T47D (cell line): ENCODE measurements around the gene ACSM6.

ENCODE experiments used
- DNase-seq, 2 experiments: peaks; one replicate each; pipeline versions ENCODE4 v3.0.0 to v3.0.0-alpha.2; 2011 to 2012; ENCODE audit warnings: low read depth in 1 of 2, low spot score in 1 of 2
- JUND ChIP-seq: IDR thresholded peaks from 2 replicates; pipeline ENCODE4 v1.6.1; 2012; ENCODE audit warnings: low read depth
- in situ Hi-C: cut with HindIII; loops from 2 replicates; pipeline ENCODE4 v1.10.0; 2016; ENCODE audit warnings: low sequenced_read_pairs, low pct_unique_long_range_greater_than_20kb

The ACSM6 gene, protein sequence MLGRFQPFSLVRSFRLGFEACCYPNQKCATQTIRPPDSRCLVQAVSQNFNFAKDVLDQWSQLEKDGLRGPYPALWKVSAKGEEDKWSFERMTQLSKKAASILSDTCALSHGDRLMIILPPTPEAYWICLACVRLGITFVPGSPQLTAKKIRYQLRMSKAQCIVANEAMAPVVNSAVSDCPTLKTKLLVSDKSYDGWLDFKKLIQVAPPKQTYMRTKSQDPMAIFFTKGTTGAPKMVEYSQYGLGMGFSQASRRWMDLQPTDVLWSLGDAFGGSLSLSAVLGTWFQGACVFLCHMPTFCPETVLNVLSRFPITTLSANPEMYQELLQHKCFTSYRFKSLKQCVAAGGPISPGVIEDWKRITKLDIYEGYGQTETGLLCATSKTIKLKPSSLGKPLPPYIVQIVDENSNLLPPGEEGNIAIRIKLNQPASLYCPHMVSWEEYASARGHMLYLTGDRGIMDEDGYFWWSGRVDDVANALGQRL

DNA sequence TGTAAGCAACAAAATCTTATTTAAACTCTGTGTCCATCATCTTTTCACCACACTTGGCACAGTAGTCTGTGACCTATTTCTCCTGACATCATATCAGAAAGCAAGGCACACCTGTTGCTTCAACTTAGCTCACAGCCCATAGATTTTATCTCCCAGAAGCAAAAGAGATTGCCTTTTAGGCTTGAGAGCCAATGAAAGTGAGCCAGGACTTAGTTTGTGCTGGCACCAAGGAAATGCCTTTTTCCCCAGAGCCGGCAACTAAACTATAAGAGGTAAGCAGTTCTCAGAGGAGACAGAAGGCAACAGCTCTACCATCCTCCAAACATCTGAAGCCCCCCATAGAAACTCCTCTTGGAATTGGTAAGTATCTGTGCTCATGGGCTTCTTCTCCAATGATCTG is at the start of gene ACSM6:
Gene ACSM6 (plus strand): TSS at position 295 of the 400 bp plus-strand sequence. CDS start 248 bp downstream, outside the sequence.
- TF ChIP-seq JUND: no peak
- DNase-seq: no peak
- in situ Hi-C loops: no loop called here

DNA sequence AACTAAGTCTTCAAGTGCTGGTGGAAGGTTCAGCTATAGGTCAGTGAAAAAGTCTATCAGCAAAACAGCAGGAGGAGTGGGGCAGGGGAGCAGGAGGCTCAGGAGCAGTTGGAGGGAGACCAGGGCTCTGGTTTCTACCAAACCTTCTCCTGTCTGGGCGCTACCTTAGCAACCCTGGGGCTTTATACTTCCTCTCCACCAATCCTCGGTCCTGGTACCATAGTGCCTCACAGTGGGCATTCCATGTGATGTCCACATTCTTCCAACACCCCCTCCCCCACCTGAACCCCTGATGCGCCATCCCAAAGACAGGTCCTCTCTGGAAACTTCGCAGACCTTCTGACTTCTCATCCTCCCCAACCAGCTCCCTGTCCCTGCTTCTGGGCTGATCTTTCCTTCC is 25.3 kb upstream of the ACSM6 start:
- DNase-seq: no peak
- no peak for TF ChIP-seq JUND
- in situ Hi-C loops: no loop called here

DNA sequence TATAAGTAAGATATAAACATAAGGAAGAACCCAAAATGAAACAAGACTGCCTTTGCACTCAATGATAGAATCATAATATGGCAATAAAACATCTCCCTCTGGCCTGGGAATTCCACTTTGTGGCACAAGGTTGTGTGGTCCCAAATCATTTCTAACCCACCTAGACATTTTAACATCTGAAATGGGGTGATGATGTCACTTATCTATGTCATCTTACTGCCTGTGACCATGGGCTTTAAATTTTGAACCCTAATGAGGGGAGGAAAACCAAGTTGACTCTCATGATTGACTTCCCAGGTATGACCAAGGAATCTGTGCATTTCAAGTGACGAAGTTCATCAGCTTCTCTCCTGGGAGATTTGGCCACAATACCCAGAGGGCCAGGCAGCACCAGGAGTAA is 24.5 kb upstream of the ACSM6 start:
- in situ Hi-C loops: no loop called here
- no peak for DNase-seq
- no peak for TF ChIP-seq JUND

DNA sequence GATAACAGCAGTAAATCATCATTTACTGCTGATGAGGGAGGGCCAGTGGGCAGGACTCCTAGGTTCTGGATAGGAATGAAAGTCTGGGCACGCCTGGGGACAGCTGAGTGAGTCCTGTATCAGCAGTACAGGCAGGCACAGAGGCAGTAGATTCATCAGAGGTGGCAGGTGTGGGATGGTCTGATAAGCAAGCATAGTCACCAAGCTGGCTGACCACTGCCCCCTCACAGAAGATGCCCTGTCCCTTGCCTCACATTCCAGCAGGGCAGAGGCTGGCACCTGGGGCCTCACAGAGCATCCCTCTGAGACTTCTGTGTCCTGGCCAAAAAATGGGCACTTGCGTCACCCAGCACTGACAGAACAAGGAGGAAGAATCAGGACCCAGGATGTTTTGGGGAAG is 23.2 kb upstream of the ACSM6 start:
- DNase-seq: no peak
- no peak for TF ChIP-seq JUND
- in situ Hi-C loops: no loop called here

DNA sequence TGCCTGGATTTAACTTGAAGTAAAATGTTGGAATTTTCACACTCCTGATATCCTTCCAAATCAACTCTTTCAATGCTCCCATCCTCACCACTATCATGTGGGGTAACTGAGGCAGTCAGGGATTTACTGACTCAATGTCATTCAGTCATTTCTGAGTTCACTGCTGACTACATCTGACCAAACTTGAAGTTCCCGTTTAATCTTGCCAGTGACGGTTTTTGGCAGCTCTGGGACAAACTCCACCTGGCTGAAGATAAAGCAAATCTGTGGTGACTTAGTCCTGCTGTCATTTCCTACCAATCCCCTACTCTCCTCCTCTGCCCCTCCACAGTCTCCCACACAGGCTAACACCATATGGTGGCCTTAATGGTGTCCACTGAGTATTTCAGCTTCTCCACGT is 22.7 kb upstream of the ACSM6 start:
- TF ChIP-seq JUND: no peak
- in situ Hi-C loops: no loop called here
- DNase-seq: no peak

DNA sequence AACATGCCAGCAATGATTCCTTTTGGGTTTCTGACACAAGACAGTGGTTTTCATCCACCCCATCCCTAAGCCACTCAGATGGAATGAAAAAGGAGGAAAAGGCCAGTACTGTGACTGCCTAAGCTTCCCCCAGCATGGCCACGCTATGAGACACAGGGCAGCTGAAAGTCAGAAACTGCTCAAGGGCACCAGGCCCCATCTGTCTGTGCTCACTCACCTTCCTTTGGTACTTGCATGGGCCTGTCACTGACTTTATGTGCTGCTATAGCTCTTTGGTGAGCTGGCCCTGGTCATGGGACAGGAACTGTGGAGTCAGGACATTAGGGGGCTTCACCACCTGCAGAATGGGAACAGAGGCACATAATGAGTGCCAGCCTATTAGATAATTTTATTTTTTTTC is 21.2 kb upstream of the ACSM6 start:
- no peak for DNase-seq
- TF ChIP-seq JUND: no peak
- in situ Hi-C loops: no loop called here

DNA sequence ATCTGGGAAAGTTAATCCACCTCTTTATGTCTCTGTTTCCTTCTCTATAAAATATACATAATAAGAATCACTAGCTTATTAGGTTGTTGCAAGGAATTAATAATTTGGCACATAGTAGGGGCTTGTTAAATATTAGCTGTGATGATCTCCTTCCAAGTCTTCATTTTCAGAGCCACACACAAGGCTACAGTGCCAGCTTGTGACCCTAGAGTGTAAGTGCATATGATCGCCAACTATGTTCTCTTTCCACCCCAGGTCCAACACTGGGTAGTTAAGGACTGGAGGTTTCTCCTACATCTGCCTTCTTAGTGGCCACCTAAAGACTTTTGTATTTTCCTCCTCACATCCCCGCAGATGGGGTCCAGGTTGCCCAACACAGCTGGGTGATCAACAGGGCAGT is 17.9 kb upstream of the ACSM6 start:
- in situ Hi-C loops: no loop called here
- peak; percentile 26 to 65 for DNase-seq
- TF ChIP-seq JUND: no peak

DNA sequence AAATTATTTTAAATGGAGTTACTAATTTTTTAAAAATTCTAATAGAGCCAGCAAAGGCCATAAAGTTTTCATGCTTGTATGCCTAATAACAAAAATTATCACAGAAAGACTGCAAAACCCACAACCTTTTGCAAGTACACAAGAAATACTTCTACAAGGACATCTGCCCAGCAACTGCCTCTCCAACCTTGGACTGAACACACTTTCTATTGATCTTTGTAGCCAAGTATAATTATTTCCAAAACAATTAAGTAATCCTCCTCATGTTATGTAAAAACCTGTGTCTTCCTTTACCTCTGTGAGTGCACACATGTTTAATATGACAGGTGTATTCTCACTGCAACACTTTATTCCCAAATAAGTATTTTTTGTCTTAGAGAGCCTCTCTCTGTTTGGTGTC is 16.6 kb upstream of the ACSM6 start:
- DNase-seq: no peak
- in situ Hi-C loops: no loop called here
- no peak for TF ChIP-seq JUND

DNA sequence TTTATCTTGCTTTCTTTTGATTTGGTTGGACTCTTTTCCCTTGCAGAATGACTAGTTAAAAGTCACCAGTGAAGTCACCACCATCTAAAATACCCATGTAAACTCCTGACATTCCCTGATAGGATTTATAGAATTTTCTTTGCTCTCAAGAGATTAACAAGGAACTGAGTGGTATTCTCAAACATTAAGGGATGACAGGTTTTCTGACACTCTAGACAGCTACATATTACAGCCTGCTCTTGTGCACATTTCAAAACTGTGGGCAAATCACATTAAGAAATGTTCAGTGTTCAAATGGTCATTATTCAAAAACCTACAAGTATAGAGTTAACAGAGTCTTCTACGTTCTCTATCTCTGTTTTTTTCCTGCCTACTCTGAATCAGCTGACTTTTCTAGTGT is 15.8 kb upstream of the ACSM6 start:
- DNase-seq: no peak
- in situ Hi-C loops: no loop called here
- TF ChIP-seq JUND: no peak

DNA sequence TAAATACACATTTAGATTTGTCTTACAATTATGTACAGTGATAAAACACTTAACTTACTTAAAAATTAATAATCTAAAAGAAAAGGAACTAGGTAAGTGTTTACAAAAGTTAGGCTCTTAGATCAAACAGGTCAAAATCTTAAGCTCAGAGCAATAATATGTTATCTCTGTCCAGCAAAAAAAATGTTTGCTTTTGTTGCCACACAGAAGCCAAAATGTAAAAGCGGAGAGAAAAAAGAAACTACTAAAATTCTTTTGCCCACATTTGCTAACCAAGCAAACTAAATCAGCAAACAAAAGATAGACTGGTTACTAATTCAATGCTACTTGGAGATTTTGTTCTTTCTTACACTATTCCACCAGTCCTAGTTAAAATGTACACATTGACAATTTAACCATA is 15.2 kb upstream of the ACSM6 start:
- in situ Hi-C loops: no loop called here
- TF ChIP-seq JUND: no peak

DNA sequence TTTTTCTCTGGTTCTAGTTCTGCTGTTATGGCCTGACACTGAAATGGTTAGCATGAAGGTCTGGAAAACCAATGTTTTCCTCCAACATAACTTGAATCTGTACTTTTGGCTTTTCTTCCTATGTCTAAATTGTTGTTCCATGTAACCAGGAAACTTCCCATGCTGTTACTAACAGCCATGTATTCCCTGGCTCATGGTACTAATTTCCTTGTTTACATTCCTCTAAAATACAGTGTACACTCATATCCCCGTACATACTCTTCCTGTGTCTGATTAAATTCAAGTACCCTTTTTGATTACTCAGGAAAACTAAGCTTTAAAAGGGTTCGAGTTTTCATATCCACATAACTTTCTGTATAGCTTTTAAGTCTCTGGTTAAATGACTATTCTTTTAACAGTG is 12.3 kb upstream of the ACSM6 start:
- TF ChIP-seq JUND: no peak
- DNase-seq: no peak
- in situ Hi-C loops: no loop called here

More for the DNA sequence above, 15.2 kb upstream of the ACSM6 start:
- no peak for DNase-seq

DNA sequence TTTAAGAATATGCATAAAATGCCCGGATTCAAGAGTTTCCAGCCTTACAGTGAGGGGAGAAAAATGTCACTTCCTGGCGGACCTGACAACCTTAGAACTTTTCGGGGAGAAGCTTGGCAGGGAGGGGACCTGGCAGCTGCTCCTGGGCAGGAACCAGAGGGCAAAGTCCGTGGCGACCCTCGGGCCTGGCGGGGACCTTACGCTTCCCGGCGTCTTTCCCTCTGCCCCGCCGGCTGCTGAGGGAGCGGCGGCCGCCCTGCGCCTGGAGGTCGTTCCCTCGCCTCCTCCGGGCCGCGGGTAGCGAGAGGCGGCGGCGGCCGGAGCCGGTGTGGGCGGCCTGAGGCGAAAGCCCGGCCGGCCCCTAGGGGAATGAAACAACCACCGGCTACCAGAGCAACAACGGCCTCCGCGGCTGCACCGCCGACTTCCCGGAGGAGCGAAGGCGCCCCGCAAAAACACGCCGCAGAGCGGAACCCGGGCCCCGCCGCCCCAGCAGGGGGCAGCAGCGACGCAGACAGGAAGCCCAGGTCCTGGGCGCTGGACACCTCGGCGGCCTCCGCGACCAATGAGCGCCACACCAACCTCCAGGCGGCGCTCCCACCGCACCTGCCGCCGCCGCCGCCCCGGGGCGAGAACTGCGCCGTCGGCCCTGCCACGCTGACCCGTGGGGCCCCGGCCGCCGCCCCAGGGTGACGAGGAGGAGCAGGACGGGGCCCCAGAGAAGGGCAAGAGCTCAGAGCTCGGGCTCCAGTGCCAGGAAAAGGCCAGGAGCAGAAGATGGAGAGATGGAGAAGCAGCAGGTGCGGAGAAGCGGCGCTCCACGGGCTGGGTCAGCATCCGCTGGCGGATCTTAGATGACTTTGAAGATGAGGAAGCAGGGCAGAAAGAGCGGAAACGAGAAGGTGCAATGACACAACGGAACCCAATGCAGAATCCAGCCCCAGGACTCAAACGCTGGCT is 10.5 kb upstream of the ACSM6 start:
- in situ Hi-C loops: no loop called here
- no peak for TF ChIP-seq JUND
- peak; percentile 93 to 98 for DNase-seq

DNA sequence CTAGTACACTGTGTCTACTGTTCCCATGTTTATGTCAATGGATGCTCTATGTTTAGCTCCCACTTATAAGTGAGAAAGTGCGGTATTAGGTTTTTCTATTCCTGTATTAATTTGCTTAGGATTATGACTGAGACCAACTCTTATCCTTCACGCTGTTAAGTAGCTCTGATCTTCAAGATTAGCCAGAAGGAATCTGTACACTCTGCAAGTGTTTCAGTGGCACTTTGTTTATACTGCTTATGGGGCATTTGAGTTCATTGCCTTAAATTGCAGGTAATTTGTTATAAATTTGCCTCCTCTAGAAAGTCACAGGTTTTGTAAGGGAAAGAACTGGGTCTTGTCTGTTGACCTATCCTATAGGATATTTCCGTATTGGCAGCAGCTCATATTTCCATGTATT is 6.4 kb upstream of the ACSM6 start:
- TF ChIP-seq JUND: no peak
- DNase-seq: no peak
- in situ Hi-C loops: no loop called here
